HG03097 (cell line): ENCODE data around the gene DOCK1.

Experiments
- ATAC-seq: cut with Tn5 transposase; IDR thresholded peaks from one replicate; pipeline ENCODE4 v1.9.1; 2021; ENCODE audit not compliant: unreplicated experiment, low FRiP score

Gene DOCK1

DNA sequence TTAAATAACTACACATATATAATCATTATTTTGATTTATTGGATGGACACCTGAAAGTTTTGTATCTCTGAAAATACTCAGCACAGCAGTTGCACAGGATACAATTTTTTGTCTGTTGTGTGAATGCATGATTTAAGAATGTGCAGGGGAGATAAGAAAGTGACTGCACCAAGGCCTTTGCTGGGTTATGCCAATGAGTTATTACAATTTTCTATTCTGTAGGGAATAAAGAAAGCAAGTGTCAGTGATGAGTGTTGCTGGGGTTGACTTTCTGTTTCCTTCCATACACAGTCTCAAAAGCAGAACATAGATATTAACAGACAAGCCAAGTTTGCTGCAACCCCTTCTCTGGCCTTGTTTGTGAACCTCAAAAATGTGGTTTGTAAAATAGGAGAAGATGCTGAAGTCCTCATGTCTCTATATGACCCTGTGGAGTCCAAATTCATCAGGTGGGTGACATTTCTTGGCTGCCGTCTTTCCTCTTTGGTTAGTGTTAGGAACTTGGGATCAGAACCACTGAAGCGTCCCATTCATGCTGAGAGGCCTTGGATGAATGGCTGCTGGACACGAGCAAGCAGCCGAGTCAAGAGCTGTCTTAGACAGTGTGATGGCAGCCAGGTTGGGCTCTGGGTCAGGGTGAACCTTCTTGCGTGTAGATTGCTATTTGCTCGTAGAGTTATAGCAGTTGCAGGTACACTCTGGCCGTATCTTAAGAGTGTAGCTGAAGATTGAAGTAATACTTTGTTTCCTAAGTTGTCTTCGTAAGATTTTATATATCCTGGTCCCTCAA is 92.8 kb downstream of the DOCK1 start:
- no peak for ATAC-seq

DNA sequence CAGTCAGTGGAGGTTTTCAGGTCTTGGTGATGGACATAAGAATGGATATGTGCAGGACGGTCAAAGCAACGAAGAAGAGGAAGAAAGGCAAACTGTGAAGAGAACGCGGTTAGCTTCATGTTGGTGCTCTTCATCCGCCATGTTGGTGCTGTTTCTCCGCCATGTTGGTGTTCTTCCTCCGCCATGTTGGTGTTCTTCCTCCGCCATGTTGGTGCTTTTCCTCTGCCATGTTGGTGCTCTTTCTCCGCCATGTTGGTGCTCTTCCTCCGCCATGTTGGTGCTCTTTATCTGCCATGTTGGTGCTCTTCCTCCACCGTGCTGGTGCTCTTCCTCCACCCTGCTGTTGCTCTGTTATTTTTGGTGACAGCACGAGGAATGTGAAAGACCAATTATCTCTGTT is 95.4 kb downstream of the DOCK1 start:
- ATAC-seq, result no peak

GRCh38 chr10:127003032-127003685 is 97.9 kb downstream of the DOCK1 start:
- no peak for ATAC-seq

DNA sequence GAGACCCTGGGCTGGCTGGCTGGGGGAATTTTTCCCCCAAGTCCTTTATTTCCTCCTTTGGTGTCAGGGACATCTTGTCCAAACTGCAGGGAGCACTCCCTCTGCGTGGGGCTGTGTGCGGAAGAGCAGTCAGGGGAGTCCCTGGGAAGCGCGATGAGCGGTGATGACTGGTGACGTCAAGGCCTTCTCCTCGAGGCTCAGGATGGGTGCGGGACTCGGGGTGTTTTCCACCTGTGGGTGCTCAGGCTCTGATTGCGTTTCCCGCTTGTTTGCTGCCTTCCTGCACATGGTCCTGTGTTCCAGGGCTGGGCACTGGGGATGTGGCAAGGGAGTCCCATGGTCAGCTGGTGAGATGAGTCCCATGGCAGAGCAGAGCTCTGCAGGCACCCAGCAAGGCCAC is 101.2 kb downstream of the DOCK1 start:
- no peak for ATAC-seq

GRCh38 chr10:127009366-127009765 is 104.1 kb downstream of the DOCK1 start:
- ATAC-seq, result no peak

DNA sequence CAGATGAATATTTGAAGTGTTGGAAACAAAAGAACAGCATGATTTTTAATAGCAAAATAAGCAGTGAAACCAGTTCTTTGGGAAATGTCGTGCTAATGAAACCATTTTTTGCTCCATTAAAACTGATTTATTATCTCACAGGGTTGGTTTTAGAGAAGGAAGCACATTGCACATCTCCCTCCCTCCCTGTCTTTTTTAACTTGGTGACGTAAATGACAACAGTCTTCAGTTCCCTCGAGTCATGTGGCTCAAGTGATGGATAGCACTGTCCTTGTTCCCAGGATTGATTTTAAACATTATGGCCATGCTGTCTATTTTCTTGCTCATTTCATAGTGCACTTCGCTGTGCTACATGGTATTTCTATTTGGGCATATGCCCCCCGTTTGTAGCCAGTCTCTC is 105.9 kb downstream of the DOCK1 start:
- ATAC-seq, result no peak

- no peak for ATAC-seq
Observed at GRCh38 chr10:127012071-127012768, 107.0 kb downstream of the DOCK1 start.

GRCh38 chr10:127012769-127013152 is 107.5 kb downstream of the DOCK1 start:
- no peak for ATAC-seq

- ATAC-seq, result no peak
Observed at GRCh38 chr10:127013211-127013656, 108.0 kb downstream of the DOCK1 start.

DNA sequence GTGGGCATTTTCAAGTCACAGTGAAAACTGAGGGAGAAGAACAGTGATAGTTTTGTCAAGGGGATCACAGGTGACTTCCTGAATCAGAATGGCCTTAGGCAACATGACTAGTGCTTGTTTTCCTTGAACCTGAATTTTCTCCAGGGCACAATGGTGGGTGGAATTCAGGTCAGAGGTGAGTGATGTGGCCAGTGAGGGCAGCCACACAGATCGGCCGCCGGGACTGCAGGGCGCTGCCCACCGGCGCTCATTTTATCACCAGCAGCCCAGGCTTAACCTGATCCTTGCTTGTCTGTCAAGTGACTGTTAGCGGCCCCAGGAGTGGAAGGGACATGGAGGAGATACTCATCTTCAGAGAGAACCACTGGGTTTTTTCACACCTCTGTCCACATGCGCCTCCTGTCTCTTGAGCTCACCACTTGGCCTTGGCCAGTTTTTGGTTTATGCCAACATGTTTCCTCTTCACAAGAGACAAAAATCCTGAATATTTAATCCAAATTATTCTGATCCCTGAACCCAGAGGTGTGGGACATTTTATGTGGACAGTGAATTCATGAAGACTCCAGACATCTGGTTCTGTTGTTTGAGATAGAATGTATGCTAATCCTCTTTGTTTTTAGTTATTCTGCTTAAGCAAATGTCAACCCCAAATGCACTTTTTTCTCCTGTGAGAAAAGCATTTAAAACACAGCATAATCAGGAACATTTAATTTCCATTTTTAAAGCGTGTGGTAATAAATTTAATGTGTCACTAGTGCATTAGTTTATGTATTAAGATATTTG is 108.7 kb downstream of the DOCK1 start:
- no peak for ATAC-seq

DNA sequence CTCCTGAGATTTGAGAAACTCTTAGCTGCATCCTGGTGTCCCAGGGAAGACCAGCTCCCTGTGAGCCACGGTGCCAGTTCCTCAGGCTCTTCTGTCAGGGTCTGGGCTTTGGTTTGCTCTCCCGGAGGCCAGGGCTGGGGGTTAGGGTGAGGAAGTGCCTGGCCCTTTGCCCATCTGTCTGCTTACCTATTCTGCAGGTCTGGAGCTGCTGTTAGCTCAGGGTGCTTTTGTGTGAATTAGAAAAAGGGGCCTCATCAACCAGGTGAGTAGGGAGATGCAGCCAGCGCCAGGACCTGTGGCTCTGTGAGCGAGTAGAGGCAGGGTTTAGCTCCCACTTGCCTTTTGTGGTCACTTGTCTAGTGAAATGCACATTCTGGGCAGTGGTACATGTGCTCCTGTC is 109.4 kb downstream of the DOCK1 start:
- no peak for ATAC-seq

- no peak for ATAC-seq
Observed at GRCh38 chr10:127015373-127015772, 110.1 kb downstream of the DOCK1 start.

GRCh38 chr10:127016331-127016730 is 111.1 kb downstream of the DOCK1 start:
- no peak for ATAC-seq

DNA sequence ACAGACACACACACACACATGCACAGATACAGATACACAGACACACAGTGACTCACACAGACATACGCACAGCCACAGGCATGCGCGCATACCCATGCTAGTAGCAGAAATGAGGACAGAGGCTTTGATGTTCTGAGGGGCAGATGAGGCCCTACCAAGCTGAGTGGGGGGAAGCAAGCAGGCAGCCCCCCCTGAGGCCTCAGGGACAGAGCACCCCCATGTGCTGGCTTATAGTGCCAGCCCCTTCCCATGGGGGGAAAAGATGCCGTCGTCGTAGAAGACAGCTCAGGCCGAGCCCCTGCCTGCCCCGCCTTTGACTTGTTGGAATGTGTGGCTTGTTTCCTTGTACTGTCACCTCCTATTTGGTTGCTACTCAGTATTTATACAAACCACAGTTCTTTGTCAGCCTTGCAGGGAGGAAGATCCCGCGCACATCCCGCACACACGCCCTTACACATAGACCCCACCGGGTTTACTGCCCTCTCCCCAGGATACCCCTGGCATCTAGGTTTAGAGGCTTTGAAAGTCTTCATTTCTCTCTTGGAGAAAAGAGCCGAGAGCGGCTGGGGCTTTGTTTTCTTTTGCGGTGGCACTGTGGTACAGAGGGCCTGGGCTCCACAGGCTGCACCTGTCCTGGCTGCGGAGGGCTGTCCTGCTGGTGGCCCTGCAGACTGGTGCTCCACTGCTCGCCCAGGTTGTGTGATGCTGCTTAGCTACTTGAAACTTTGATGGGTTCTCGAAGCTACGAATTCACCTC is 112.5 kb downstream of the DOCK1 start:
- no peak for ATAC-seq

- no peak for ATAC-seq
Observed at GRCh38 chr10:127018298-127018650, 113.0 kb downstream of the DOCK1 start.

- ATAC-seq, result no peak
Observed at GRCh38 chr10:127018766-127019165, 113.5 kb downstream of the DOCK1 start.

DNA sequence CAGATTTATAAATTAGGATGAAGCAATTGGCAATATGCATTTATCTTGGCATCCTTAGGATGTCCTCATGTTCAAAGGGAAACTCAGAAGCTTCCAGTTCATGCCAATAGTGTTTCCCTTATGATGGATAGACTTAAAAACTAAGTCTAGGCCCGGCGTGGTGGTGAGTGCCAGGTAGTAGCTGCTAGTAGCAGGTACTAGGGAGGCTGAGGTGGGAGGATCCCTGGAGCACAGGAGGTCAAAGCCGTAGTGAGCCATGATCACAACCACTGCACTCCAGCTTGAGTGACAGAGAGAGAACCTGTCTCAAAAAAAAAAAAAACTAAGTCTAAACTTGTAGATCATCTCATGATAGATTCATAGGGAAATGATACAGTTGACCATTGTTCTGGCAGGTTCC is 115.0 kb downstream of the DOCK1 start:
- ATAC-seq, result no peak

DNA sequence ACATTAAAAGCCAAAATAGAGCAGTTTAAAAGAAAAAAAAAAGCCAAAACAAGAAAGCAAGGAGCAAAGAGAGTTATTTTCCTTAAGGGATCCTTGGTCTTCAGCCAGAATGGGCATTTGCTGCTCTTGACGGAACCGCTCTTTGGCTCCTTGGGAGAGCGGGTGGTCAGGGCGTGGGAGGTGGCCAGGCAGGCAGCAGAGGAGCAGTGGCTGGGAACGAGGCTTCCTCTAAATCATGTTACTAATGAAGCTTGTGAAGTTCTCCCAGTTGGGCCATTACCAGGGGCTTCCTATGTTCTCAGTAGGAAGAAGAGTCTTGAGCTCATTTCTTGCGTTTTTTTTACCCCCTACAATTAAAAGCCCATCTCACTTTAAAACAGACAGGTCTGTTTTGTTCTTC is 116.6 kb downstream of the DOCK1 start:
- no peak for ATAC-seq

DNA sequence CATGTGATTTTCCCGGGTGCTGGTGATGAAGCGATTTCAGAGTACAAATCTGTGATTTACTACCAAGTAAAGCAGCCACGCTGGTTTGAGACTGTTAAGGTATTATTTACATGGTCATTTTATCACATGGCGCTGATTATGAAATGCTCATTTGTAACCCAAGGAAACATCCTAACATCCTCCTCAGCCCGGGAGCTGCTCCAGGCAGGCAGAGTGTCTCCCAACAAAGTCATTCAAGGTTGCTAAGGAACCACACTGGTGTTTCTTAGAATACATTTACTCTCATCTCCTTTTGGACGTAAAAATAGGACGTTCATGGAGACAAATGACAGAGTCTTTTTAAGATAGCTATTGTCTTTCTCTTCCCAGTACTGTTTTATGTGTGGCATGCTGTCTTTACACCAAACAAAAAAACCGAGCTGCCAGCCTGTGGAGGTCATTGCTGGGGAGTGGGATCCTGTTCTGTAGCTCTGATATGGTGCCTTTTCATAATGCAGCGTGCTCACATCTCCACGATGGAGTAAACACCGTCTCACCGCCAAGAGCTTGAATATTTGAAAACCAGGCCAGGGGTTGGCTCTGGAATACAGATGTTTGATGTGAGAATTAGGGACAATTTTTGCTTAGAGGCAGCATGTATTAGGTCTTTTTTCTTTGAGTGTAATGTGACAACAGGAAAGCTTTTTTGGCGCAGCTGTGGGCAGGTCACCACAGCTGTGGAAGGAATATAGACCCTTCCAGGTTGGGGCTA is 119.6 kb downstream of the DOCK1 start:
- ATAC-seq, result no peak

- ATAC-seq, result no peak
Observed at GRCh38 chr10:127027786-127028185, 122.6 kb downstream of the DOCK1 start.
